GM10266 (cell line): ENCODE results near the gene ANKMY1.

ENCODE experiments used
- DNase-seq: peaks from one replicate; pipeline ENCODE4 v3.0.0; 2012; ENCODE audit errors: extremely low spot score
- TF ChIP-seq, protein P1 (sequence below): IDR thresholded peaks from 2 replicates; pipeline ENCODE4 v1.5.1; 2012; ENCODE audit warnings: mild to moderate bottlenecking, low read depth; ENCODE audit not compliant: control insufficient read depth, insufficient read depth; ENCODE audit errors: missing control alignments

ANKMY1 gene

GRCh38 chr2:240557808-240558207 is at the start of gene ANKMY1:
Gene ANKMY1 (minus strand): TSS chr2:240557988. CDS start chr2:240557335, 653 bp downstream.
- peak; percentile 87 for DNase-seq
- TF ChIP-seq, protein P1, sequence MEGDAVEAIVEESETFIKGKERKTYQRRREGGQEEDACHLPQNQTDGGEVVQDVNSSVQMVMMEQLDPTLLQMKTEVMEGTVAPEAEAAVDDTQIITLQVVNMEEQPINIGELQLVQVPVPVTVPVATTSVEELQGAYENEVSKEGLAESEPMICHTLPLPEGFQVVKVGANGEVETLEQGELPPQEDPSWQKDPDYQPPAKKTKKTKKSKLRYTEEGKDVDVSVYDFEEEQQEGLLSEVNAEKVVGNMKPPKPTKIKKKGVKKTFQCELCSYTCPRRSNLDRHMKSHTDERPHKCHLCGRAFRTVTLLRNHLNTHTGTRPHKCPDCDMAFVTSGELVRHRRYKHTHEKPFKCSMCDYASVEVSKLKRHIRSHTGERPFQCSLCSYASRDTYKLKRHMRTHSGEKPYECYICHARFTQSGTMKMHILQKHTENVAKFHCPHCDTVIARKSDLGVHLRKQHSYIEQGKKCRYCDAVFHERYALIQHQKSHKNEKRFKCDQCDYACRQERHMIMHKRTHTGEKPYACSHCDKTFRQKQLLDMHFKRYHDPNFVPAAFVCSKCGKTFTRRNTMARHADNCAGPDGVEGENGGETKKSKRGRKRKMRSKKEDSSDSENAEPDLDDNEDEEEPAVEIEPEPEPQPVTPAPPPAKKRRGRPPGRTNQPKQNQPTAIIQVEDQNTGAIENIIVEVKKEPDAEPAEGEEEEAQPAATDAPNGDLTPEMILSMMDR: no peak

GRCh38 chr2:240605867-240606743 is 48.3 kb upstream of the ANKMY1 start:
- TF ChIP-seq, protein P1: no peak
- no peak for DNase-seq

DNA sequence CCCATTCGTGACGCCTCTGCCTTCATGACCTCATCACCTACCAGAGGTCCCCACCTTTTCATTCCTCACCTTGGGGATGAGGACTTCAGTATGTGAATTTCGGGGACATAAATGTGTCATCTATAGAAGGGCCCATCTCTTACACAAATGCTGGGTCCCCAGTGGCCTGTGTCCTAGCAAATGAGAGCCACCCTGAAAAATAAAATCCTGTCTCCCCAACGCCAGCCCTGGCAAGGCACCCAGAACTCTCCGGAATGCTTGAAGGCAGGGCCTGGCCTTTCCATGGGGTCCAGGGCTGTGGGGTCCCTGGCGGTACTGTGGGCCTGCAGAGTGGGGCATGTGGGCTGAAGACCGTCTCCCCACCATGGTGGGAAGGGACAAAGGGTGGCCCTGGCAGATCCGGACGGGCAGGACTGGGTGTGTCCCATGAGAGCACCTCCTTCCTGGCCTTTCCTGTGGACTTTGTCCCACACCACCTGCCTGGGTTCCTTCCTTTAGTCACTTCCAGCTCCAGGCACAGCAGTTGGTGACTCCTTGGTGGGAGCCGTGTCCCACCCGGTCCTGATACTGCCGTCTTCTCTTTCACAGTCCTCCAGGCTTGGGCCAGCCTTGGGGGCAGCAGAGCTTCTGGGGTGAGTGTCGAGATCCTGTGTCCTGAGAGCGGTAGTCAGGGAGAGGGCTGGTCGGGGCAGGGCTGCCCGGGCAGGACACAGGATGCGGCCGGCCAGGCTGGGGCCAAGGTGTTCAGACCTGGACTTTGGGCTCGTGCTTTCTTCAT is 47.3 kb upstream of the ANKMY1 start:
- peak; percentile 25 for DNase-seq
- TF ChIP-seq, protein P1: no peak

DNA sequence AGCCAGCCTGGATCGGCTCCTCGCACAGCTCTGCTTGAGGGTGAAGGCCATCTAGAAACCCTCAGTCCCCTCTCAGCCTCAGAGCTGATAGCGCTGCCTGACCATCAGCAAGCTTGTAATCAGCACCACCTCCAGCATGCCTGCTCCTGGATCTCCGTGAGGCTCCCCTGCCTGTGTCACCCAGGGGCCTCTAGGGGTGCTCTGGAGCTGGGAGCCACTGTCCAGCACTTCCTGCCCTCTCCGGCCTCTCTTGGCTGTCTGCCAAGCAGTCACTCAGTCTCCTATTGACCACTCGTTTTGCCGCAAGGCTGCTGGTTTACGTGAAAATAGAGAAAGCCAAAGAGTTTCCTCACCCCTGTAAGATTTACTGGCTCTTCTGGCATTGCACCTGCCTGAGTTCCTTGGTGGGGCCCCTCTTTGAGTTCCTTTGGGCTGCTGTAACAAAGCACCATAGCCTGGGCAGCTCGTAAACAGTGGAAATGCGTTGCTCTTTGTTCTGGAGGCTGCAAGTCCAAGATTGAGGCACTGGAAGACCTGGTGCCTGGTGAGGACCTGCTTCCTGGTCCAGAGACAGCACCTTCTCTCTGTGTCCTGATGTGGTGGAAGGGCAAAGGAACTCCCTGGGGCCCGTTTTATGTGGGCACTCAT is 46.6 kb upstream of the ANKMY1 start:
- peak; percentile 51 for DNase-seq
- TF ChIP-seq, protein P1: peak; percentile 32

GRCh38 chr2:240603846-240604245 is 46.1 kb upstream of the ANKMY1 start:
- TF ChIP-seq, protein P1: no peak
- peak; percentile 25 for DNase-seq

DNA sequence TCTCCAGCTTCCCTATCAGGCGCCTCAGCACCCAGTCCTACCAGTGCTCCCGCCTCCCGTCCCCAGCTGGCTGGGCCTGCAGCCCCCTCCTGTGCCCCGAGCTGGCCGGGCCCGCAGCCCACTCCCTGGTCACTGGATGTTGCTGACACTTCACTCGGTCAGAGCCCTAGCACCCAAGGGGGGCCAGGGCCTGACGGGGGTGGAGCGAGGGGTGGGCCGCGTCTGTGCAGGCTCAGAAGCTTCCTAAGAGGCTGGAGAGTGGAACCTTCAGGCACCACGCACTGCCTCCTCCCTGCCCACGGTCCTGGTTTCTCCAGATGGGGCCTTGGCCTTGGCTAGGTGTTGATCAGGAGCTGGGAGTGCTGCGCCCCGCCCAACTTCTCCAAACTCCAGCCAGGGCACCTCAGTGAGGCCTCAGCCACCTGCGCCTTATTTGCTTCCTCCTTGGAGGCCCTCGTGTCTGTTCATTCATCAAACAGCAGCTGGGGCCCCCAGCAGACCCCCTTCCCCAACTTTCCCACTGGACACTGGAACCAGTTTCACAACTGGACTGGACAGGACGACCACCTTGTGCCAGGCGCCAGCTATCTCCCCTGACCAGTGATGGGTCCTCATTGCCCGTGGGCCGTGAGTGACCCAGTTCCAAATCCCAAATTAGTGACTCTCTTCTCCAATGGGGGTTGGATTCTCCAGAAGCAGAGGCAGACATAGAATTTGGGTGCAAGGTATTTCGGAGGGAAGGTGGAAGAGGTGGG is 45.5 kb upstream of the ANKMY1 start:
- TF ChIP-seq, protein P1: no peak
- no peak for DNase-seq
